Hippocampal formation (tissue), 2 donors: Measurements from ENCODE around the gene SDE2.
"Not testable (repeated sequence)": the region's sequence is repeated elsewhere in the genome, so short reads cannot be mapped to it uniquely, and the experiment has no call there.

Experiments used
- DNase-seq, 2 donors: peaks; one replicate each; lab custom pipeline; 2025; lab: John Stamatoyannopoulos, UW

SDE2 gene

DNA sequence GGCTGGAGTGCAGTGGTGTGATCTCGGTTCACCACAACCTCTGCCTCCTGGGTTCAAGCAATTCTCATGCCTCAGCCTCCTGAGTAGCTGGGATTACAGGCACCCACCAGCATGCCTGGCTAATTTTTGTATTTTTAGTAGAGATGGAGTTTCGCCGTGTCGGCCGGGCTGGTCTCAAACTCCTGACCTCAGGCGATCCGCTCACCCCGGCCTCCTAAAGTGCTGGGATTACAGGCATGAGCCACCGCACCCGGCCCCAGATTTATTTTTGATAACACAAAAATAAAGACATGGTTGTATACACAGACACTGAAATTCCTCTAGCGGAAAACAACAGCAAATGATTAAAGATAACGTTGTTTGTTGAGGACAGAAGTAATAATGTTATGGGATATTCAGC lies 24.0 kb downstream of the SDE2 start:
- not testable (repeated sequence) for DNase-seq

DNA sequence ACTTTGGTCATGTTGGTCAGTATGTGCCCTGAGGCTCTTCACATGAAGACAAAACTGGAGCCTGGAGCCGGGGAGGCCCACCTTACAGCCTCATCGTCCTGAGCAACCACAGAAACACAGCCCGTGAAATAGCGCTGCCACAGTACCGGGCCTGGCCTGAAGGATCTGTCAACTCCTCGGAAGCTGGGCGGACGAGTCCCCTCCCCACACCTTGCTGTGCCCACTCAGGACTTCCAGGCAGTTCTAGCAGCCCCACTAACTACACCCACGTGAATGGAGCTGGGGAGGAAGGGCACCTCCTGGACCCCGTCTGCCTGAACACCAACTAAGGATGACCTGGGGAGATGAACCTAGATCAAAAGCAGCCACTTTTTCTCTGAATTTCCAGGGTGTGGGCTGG lies 24.7 kb downstream of the SDE2 start:
- DNase-seq, result no peak

DNA sequence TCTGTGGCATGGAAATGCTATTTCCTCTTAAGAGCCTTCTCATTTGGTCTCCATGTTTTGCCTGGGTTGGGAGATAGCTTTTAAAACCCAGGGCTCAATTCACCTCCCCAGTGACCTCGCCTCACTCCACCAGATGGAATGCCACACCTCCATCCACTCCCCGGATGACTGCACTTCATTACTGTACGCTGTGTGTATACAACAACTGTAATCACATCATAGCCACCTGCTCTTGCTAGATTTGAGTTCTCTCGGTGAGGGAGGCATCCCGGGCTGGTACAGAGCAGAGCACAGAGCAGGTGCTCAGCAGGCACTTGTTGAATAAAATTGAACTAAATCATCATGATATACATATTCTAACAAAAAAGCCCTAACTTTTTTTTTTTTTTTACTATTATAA lies 26.0 kb downstream of the SDE2 start:
- DNase-seq, result no peak

DNA sequence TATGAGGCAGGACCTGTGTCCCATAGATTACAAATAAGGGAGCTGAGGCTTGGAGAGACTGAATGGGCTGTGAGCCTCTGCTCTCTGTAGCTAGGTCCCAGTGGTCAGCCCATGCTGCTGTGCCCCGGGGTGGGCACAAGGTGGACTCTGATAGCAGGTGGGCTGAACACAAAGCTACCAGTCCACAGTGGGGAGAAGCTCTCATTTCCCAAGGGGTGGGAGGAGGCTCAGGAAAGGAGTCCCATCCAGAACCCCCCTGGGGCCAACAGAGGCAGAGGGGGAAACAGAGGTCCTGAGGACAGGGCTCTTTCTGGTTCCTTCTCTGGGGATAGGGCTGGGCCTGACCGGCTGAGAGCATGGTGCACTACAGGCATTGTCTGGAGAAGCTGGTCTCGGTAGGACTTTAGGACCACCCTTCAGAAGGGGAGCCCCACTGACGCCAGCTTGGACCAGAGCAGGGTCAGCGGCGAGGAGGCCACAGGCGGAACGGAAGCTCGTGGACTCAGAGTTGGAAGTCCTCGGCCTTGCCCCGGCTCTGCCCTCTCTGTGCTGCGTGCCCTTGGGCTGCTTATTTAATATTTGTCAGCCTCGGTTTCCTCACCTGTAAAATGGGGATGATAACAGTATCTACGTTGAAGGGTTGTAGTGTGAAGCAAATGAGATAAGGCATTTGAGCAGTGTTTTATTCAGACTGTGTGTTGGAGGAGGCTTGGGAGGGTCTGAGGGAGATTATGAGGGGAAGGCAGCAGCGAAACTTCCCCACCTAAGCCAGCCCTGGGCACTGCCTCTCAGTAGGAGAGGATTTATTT lies 26.6 kb downstream of the SDE2 start:
- DNase-seq, result no peak

DNA sequence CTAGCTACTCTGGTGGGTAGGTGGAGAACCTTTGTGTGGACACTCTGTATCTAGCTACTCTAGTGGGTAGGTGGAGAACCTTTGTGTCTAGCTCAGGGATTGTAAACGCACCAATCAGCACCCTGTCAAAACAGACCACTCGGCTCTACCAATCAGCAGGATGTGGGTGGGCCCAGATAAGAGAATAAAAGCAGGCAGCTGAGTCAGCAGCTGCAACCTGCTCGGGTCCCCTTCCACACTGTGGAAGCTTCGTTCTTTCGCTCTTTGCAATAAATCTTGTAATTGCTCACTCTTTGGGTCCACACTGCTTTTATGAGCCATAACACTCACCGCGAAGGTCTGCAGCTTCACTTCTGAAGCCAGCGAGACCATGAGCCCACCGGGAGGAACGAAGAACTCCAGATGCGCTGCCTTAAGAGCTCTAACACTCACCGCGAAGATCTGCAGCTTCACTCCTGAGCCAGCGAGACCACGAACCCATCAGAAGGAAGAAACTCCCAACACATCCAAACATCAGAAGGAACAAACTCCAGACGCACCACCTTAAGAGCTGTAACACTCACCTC lies 28.5 kb downstream of the SDE2 start:
- DNase-seq, result not testable (repeated sequence)

DNA sequence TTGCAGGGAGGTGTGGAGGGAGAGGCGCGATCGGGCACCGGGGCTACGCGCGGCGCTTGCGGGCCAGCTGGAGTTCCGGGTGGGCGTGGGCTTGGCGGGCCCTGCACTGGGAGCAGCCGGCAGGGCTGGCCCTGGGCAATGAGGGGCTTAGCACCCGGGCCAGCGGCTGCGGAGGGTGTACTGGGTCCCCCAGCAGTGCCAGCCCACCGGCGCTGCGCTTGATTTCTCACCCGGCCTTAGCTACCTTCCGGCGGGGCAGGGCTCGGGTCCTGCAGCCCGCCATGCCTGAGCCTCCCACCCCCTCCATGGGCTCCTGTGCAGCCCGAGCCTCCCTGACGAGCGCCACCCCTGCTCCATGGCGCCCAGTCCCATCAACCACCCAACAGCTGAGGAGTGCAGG lies 29.4 kb downstream of the SDE2 start:
- not testable (repeated sequence) for DNase-seq

DNA sequence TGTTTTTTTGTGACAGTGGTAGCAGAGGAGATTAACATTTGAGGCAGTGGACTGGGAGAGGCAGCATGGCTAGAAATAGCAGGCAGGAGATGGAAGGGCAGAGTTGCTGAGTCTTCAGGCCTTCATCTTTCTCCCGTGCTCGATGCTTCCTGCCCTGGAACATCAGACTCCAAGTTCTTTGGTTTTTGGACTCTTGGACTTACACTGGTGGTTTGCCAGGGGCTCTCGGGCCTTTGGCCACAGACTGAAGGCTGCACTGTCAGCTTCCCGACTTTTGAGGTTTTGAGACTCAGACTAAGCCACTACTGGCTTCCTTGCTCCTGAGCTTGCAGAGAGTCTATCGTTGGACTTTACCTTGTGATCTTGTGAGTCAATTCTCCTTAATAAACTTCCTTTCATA lies 33.9 kb downstream of the SDE2 start:
- DNase-seq, result no peak

DNA sequence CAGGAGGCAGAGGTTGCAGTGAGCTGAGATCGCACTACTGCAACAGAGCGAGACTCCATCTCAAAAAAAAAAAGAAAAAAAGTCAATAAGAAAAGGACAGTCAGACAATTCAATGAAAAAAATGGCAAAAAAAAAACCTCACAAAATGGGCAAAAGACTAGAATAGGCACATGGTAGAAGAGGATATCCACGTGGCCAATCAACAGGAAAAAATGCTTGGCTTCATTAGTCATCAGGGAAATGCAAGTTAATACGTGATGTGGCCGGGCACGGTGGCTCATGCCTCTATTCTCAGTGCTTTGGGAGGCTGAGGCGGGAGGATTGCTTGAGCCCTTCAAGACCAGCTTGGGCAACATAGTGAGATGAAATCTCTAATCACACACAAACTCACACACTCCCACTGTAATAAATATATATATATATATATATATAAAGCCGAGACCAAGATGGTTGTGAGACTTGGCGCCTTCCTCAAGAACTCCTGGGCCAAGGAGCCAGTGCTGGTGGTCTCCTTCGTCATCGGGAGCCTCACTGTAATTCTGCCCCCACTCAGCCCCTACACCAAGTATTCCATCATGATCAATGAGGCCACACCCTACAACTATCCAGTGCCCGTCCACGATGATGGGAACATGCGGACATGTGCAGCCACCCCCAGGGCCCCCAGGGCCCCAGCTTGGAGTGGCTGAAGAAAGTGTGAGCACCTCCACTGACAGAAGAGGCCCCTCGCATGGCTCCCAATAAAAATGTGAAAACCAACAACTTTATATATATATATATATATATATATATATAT lies 35.2 kb downstream of the SDE2 start:
- no peak for DNase-seq

DNA sequence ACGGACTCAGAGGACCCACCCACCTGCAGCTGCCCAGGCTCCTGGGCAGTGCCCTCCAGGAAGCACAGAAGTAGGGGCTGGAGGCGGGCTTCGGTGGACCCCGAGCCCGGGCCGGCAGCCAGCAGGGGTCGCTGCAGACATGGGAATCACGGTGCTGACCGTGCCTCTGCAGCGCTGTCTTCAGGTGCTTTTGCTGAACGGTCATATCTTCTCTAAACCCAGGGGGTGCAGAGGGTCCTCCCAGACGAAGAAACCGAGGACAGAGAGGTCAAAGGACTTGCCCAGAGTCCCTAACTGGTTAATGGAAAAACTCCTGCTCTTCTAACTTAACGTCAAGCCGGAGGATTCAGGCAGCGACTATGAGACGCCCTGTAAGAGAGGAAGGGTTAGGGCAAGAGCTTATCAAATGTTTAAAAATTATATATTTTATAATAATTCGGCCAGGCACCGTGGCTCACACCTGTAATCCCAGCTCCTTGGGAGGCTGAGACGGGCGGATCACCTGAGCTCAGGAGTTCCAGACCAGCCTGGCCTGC lies 36.6 kb downstream of the SDE2 start:
- no peak for DNase-seq

DNA sequence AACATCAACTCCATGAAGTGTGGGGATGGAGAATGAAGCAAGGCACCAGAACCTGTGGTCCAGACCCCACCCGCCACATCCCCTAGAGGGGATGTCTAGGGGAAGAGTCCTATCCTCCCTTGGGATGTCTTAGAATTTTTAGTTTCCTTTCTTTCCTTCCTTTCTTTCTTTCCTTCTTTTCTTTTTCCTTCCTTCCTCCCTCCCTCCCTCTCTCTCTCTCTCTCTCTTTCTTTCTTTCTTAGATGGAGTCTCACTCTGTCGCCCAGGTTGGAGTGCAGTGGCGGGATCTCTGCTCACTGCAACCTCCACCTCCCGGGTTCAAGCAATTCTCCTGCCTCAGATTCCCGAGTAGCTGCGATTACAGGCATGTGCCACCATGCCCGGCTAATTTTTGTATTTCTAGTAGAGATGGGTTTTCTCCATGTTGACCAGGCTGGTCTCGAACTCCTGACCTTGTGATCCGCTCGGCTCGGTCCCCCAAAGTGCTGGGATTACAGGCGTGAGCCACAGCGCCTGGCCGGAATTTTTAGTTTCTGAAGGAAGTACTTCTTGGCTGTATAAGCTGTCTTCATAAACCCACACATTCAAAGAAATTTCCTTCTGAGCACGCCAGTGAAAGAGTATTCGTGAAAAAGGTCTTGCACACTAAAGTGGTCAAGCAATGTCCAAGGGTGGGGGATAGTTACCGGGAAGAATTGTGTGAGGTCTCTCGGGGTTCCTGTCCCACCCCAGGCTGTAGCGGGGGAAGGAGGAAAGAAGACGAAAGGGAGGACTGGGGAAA lies 37.3 kb downstream of the SDE2 start:
- no peak for DNase-seq

DNA sequence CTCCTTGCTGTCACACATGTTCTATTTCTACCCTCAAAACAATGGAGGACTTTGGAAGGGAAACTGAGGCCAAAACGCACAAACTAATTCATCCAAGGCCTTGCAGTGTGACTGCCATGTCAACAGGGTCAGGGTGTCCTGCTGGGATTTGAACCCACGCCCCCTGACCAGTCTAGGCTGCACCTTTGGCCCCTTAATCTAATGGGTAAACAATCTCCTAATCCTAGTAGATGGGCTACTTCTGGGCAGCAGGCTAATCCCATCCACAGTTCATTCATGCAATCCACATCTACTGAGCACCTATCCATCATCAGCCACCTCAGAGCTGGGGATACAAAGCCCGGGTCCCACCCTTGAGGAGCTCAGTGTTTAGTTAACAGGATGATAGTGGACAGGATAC lies 41.1 kb downstream of the SDE2 start:
- no peak for DNase-seq

DNA sequence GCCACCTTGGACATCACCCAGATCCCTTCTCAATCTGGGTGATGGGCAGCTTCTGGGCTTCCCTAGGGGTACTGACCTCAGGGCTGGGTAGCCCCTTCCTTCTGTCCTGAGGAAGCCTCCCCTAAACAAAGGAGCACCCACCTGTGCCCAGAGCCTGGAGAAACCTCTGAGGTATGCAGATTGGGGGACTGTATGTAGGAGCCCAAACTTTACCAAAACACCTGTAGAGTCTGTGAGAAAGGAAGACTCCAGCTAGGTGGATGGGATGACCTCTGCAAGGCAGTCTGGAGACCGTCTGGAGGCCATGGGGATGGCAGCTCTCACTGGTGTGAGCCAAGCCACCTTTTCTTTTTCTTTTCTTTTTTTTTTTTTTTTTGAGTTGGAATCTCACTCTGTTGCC lies 44.4 kb downstream of the SDE2 start:
- no peak for DNase-seq

DNA sequence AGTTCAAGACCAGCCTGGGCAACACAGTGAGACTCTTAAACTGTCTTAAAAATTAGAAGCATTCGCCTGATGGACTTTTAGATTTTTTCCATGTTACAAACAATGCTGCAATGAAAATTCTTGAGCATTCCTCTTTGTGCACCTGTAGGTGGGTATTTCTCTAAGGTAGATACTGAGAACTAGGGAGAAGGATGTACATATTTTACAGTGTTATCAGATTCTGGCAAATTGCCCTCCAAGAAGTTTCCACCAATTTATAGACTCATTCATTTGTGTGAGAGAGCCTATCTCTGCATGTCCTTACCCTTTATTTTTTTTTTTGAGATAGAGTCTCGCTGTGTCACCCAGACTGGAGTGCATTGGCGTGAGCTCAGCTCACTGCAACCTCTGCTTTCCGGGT lies 45.8 kb downstream of the SDE2 start:
- DNase-seq, result no peak

DNA sequence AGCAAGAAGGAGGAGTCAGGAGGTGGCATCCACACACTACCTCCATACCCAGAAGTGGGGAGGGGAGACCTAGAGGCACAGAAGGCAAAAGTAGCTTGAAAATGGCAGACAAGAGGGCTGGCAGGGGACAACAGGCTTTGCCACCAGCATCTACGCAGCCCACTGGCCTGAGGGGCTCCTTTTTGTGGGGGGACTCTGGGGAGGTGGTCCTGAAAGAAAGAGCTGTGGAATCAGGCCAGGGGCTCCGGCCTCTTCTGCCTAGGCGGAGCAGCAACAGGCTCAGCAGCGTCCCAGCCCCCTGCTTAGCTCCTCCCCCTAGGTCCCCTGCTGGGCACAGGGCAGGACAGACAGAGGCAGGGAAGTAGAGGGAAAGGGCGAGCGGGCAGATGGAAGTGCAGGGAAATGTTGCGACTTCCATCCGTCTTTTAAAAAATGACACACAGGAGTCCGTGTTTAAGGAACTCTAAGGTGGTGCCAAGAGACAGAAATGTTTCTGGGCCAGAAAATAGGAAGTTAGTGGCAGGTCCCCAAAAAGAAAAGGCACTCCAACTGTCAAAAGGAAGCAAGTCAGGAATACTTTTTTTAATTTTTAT lies 48.1 kb downstream of the SDE2 start:
- no peak for DNase-seq

DNA sequence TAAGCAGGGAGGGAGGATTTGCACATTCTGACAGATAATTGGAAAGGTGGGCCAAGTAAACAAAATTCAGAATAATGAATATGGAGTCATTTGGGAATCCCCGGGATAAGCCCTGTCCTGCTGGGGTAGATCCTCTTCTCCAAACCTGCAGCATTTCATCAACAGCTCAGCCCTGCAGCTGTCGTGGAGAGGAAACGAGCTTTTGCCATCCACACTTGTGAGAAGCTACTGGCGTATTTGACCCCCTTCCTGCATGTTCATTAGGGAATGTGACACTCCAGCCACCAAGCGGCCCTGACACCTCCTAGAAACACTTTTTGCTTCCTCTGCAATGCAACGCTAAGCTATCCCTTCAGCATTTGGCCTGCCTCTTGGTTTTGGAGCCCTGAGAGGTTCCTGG lies 50.1 kb downstream of the SDE2 start:
- no peak for DNase-seq

DNA sequence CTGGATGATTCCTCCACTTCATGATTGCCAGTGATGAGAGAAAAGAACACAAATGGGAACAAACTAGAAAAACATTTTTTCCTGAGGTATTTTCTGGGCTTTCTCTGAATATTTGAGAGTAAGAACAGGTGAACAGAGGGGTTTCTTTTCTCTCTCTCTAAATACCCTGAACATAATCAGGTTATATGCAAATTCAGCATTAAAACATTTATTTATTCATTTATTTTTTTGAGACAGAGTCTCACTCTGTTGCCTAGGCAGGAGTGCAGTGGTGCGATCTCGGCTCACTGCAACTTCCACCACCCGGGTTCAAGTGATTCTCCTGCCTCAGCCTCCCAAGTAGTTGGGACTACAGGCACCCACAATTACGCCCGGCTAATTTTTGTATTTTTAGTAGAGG lies 52.3 kb downstream of the SDE2 start:
- DNase-seq, result no peak

DNA sequence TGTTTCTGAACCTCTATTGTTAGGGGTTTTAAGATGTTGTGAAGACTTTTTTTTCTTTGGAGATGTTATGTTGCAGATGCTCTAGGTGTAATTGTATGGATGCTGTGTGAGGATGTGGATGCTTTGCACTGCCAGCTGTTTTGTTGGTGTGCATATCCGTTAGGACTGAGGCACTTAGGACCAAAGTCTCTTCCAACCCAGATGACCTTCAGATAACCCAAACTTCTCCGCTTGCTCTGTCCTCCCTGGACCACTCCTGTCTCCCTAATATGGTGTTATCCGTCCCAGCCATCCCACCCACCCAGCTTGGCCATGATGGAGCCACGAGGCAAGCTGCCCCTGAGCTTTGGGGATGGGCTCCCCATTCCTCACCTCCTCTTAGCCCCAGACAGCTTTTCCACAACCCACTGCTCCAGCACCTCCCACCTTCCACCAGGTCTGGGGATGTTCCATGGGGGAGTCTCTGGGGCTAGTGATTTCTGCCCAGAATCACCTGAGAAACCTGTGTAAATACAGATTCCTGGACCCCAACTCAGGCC lies 53.0 kb downstream of the SDE2 start:
- no peak for DNase-seq

DNA sequence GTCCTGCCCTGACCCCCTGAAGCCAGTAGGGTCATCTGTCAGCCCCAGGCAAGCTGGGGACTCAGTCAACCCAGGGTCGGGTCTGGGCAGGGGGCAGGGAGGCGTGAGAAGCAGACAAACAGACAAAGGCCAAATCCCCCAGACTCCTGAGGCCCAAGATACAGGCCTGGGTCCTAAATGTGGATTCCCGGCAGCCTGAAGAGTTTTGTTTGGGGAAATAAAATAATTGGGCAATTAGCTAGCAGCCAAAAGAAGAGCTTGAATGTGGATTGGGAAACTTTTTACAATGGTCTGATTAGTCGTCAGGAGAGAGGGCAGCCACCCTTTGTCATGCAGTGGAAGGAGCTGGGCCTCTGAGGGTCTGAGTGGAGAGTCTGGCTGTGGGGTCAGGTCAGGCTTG lies 53.6 kb downstream of the SDE2 start:
- DNase-seq, result no peak

DNA sequence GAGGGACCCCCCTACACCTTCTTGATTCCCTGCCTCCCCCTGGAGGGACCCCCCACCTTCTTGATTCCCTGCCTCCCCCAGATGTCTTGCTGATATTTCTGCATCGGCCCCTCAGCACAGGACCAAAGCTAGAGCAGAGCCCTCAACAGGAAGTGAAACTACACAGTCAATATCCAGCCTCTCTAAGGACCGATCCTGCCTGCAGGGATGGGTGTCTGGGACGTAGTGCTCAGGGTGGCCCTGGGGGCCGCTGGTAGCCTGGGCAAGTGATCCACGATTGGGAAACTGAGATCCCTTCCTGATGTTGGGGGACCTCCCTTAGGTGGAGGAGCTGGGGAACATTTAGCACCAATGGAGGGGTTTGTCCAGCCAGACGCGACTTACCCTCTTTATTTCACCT lies 54.2 kb downstream of the SDE2 start:
- no peak for DNase-seq

DNA sequence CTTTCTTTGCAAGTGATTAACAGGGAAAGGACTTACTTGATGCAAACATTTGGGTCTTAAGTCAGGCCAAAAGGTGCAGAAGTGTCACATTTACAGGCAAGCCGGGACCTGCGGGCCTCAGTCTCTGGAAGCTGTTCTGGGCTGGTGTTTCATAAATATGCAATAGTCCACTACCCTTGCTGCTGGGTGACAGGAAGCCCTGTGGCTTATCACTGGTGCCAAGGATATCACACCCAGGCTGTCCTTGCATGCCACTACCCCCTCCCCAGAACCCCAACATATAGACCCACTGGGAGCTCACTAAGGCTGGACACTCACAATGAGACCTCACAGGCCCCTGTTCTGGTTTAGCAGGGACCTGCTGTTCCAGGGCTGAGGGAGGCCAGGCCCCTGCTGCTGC lies 54.8 kb downstream of the SDE2 start:
- DNase-seq, result no peak

DNA sequence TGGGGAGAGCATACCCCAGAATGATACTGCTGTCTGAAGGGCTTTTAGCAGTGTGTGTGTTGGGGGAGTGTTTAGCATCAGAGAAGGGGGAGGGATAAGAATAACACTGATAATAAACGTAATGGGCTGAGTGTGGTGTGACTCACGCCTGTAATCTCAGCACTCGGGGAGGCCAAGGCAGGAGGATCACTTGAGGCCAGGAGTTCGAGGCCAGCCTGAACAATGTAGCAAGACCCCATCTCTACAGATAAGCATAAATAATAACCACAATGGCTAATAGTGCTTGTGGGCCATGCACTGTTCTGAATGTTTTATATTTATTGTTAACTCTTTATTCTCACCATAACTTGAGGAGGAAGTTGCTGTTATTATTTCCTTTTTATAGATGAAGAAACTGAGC lies 55.6 kb downstream of the SDE2 start:
- no peak for DNase-seq
